Tibial nerve (tissue), 4 donors: ENCODE measurements around the gene MAPK8IP1. TPM values are rescaled to one million over a fixed set of nuclear protein-coding genes. Genes with fewer than 3 reads are reported as not detected.

Experiments used
- DNase-seq, 2 donors: peaks; one replicate each; pipeline ENCODE4 v3.0.0-alpha.2; 2019; ENCODE audit warnings: low spot score in 2 of 2
- H3K27ac ChIP-seq, 4 donors: fragments of 200-600 bp; sonication (generic) in 3 of 4; one replicate each; pipeline ENCODE4 v1.5.1; 2017 to 2019; ENCODE audit warnings: mild to moderate bottlenecking in 1 of 4
- H3K27me3 ChIP-seq, 2 donors: fragments of 200-600 bp; sonication (generic) in 1 of 2; one replicate each; pipeline versions ENCODE4 v1.5.1 to v1.6.0; 2017 to 2019
- H3K36me3 ChIP-seq, 3 donors: fragments of 200-600 bp; sonication (generic); one replicate each; pipeline ENCODE4 v1.5.1; 2018 to 2019
- H3K4me1 ChIP-seq, 4 donors: fragments of 200-600 bp; sonication (generic) in 3 of 4; one replicate each; pipeline ENCODE4 v1.5.1; 2017 to 2019
- H3K4me3 ChIP-seq, 4 donors: fragments of 200-600 bp; sonication (generic) in 3 of 4; one replicate each; pipeline ENCODE4 v1.5.1; 2017 to 2019; ENCODE audit warnings: mild to moderate bottlenecking in 1 of 4, moderate library complexity in 1 of 4
- H3K9me3 ChIP-seq, 4 donors: fragments of 200-600 bp; sonication (generic) in 3 of 4; one replicate each; pipeline ENCODE4 v1.5.1; 2017 to 2019
- CTCF ChIP-seq, 5 experiments: fragments of 200-600 bp in 3 of 5; fragments of 450-650 bp in 2 of 5; sonication (generic) in 3 of 5; IDR thresholded peaks; one replicate each; pipeline ENCODE4 v1.5.1; 2016 to 2019; ENCODE audit warnings: antibody characterized with exemption in 5 of 5, mild to moderate bottlenecking in 3 of 5, moderate library complexity in 2 of 5
- EP300 ChIP-seq, 2 donors: sonication (generic); formaldehyde crosslinking; IDR thresholded peaks; one replicate each; pipeline ENCODE4 v1.6.1; 2017; ENCODE audit warnings: antibody characterized with exemption in 2 of 2, mild to moderate bottlenecking in 1 of 2
- POLR2A ChIP-seq, 2 donors: fragments of 450-650 bp; IDR thresholded peaks; one replicate each; pipeline ENCODE4 v1.6.1; 2017; ENCODE audit warnings: antibody characterized with exemption in 2 of 2, mild to moderate bottlenecking in 2 of 2, moderate library complexity in 2 of 2
- WGBS, 2 donors: methylation state at CpG; one replicate each; pipeline ENCODE4 v1.1.5; 2018; 5-methylcytosine and 5-hydroxymethylcytosine counted together
- total RNA-seq, 4 donors: library from RNA; depleted of rRNA; stranded (reverse); fragments of >200 nt; gene quantifications; one replicate each; pipeline ENCODE4 v1.1.0, GENCODE V29; 2016

MAPK8IP1 gene
- total RNA-seq, 4 donors from 2014 or later, result 165 to 298 (median 230) TPM

GRCh38 chr11:45924927-45925326 lies 39.5 kb downstream of the MAPK8IP1 start:
- peaks cover 0 to 35% of the 10 kb centered on the region in 2 donors for H3K27me3 ChIP-seq
- peaks cover 0 to 29% (median 14%) of the 10 kb centered on the region in 4 donors for H3K4me1 ChIP-seq
- no peak for DNase-seq

GRCh38 chr11:45925550-45925949 lies 40.1 kb downstream of the MAPK8IP1 start:
- Histone ChIP-seq H3K4me1 (peaks cover 0 to 35% (median 16%) of the 10 kb centered on the region in 4 donors), H3K9me3 (no peaks in the 10 kb centered on the region), H3K27ac (no peak overlapping the region), H3K36me3 (peaks cover 0 to 7% (median 0%) of the 10 kb centered on the region in 3 donors), H3K4me3 (no peak overlapping the region), H3K27me3 (peaks cover 0 to 35% of the 10 kb centered on the region in 2 donors)
- DNase-seq, result no peak
- TF ChIP-seq CTCF (IDR thresholded peaks at IDR 0.05), result no peak
- no peak for TF ChIP-seq POLR2A (IDR thresholded peaks at IDR 0.05)
- no peak for TF ChIP-seq EP300 (IDR thresholded peaks at IDR 0.05)
- 76 to 83% methylated on average over 3 of the region's 3 CpGs for WGBS, 2 donors

More at GRCh38 chr11:45924927-45925326, 39.5 kb downstream of the MAPK8IP1 start:
- Histone ChIP-seq H3K4me3 (no peak overlapping the region), H3K9me3 (no peaks in the 10 kb centered on the region), H3K36me3 (peaks cover 0 to under 1% (median 0%) of the 10 kb centered on the region in 3 donors), H3K27ac (no peak overlapping the region)
- TF ChIP-seq POLR2A (IDR thresholded peaks at IDR 0.05) (no peak), CTCF (IDR thresholded peaks at IDR 0.05) (no peak), EP300 (IDR thresholded peaks at IDR 0.05) (no peak)
- WGBS, 2 donors, result 92% methylated on average over 6 of the region's 6 CpGs

GRCh38 chr11:45926001-45926401 lies 40.5 kb downstream of the MAPK8IP1 start:
- H3K36me3 ChIP-seq, result peaks cover 0 to 11% (median 0%) of the 10 kb centered on the region in 3 donors
- WGBS, 2 donors, result 55 to 67% methylated on average over 6 to 12 of the region's 12 CpGs
- peaks cover 0 to 33% of the 10 kb centered on the region in 2 donors for H3K27me3 ChIP-seq
- H3K4me3 ChIP-seq, result no peak overlapping the region
- DNase-seq, result no peak
- no peaks in the 10 kb centered on the region for H3K9me3 ChIP-seq
- H3K27ac ChIP-seq, result no peak overlapping the region
- no peak for TF ChIP-seq EP300 (IDR thresholded peaks at IDR 0.05)
- TF ChIP-seq POLR2A (IDR thresholded peaks at IDR 0.05), result no peak
- TF ChIP-seq CTCF (IDR thresholded peaks at IDR 0.05), result no peak
- peaks cover 0 to 40% (median 17%) of the 10 kb centered on the region in 4 donors for H3K4me1 ChIP-seq

GRCh38 chr11:45926536-45927331 lies 41.3 kb downstream of the MAPK8IP1 start:
- DNase-seq, result no peak

More at GRCh38 chr11:45926536-45927331, 41.3 kb downstream of the MAPK8IP1 start:
- Histone ChIP-seq H3K4me1 (peaks cover 0 to 39% (median 16%) of the 10 kb centered on the region in 4 donors), H3K9me3 (no peaks in the 10 kb centered on the region), H3K27me3 (peaks cover 0 to 26% of the 10 kb centered on the region in 2 donors), H3K36me3 (peaks cover 0 to 19% (median 0%) of the 10 kb centered on the region in 3 donors), H3K27ac (no peak overlapping the region), H3K4me3 (no peak overlapping the region)
- no peak for TF ChIP-seq CTCF (IDR thresholded peaks at IDR 0.05)
- TF ChIP-seq POLR2A (IDR thresholded peaks at IDR 0.05), result no peak
- TF ChIP-seq EP300 (IDR thresholded peaks at IDR 0.05), result no peak
- 89% methylated on average over 11 to 12 of the region's 12 CpGs for whole genome bisulfite sequencing, 2 donors
